GM13976 (cell line): ENCODE results near the gene DIPK1A.

Experiments used
- DNase-seq: peaks from one replicate; pipeline ENCODE4 v3.0.0; 2012; ENCODE audit warnings: low spot score
- CTCF ChIP-seq: IDR thresholded peaks from 2 replicates; pipeline ENCODE4 v1.5.1; 2012; ENCODE audit warnings: borderline replicate concordance, mild to moderate bottlenecking; ENCODE audit not compliant: insufficient read depth; ENCODE audit errors: extremely low read depth, missing control alignments, control extremely low read depth
- in situ Hi-C: fragments of 300-500 bp; cut with MboI; formaldehyde crosslinking; loops from one replicate; pipeline ENCODE4 v1.12.0; 2022; ENCODE audit warnings: low sequenced_read_pairs, mixed read lengths, inconsistent platforms; ENCODE audit not compliant: unreplicated experiment

Gene DIPK1A

GRCh38 chr1:92872719-92873118 lies 88.5 kb downstream of the DIPK1A start:
- in situ Hi-C loops = no loop called here
- no peak for TF ChIP-seq CTCF
- DNase-seq = no peak

GRCh38 chr1:92870591-92870990 lies 90.7 kb downstream of the DIPK1A start:
- no peak for DNase-seq
- TF ChIP-seq CTCF = no peak
- in situ Hi-C loops = no loop called here

- DNase-seq = no peak
- in situ Hi-C loops = loop anchor here (10.0 kb wide), 1 partner anchor 91 kb away; no protein-coding TSS in a partner anchor
- TF ChIP-seq CTCF = no peak
Observed at GRCh38 chr1:92864131-92864530, 97.1 kb downstream of the DIPK1A start.

- in situ Hi-C loops = loop anchor here (10.0 kb wide), 1 partner anchor 92 kb away; no protein-coding TSS in a partner anchor
- DNase-seq = no peak
- no peak for TF ChIP-seq CTCF
Observed at GRCh38 chr1:92862605-92863004, 98.7 kb downstream of the DIPK1A start.

GRCh38 chr1:92859400-92860039 lies 101.7 kb downstream of the DIPK1A start:
- DNase-seq = no peak
- TF ChIP-seq CTCF = no peak
- in situ Hi-C loops = loop anchor here (5.0 to 10.0 kb wide), 2 partner anchors 95 to 133 kb away; no protein-coding TSS in a partner anchor

- in situ Hi-C loops = loop anchor here (5.0 kb wide), 1 partner anchor 134 kb away; no protein-coding TSS in a partner anchor
- DNase-seq = peak; percentile 66
Observed at GRCh38 chr1:92858564-92859399, 102.5 kb downstream of the DIPK1A start.

More at GRCh38 chr1:92858564-92859399, 102.5 kb downstream of the DIPK1A start:
- TF ChIP-seq CTCF = peak; percentile 71
